ENCODE results near the gene VPS9D1.
"Not testable (repeated sequence)": the region's sequence is repeated elsewhere in the genome, so short reads cannot be mapped to it uniquely, and the experiment has no call there.

Gene VPS9D1

DNA sequence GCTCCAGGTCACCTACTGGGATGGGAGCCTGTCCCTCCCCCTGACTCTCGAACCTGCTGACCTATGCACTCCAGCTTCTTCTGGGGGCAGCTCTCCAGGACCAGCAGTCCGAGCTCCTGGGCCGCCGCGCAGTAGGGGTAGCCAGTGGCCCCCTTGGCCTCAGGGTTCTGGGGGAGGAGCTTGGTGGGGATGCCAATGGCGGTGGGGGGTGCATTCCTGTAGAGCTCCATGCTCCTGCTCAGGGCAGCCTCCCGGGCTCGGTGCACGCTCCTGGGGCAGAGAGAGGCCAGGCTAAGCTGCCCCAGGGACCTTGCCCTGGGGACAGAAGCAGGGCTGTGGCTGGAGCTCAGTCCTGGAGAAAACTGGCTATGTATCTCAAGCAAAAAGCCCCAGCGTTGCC, 11.5 kb downstream of the VPS9D1 start:
- DNase-seq = no peak

DNA sequence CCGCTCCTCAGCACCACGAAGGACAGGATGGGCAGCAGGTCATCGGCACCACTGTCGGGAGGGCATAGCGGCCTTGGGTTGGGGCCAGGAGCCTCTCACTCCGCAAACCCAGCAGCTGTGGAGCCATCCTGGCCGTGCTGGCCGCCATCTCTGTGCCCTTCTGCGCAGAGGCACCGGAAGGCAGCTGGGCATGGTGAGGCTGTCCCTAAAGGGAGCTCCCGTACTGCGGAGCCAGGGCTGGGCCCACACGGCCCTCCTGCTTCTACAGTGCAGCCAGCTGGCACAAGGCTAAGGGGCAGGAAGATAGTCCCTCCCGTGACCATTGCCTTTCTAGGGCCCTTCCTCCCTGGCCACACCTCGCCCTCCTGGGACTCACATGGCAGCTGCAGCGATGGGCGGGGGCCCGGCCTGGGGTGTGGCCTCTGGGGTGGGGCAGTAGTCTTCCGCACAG, 12.2 kb downstream of the VPS9D1 start:
- no peak for DNase-seq

DNA sequence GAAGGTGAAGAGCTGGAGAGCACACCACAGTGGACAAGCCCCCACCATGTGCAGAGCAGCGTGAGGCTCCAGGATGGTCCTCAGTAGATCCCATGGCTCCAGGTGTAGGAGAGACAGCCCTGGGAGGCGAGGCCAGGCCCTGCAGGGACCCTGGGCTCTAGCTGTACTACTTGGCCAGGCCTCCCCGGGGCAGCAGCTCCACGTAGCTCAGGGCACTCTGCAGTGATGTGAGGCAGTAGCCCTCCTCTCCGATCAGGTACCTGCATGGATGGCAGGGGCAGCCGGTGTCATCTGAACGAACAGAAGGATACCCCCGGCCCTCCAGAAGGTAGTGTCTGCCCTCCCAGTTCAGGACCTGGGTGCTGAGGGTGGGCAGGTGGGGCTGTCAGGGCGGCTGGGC, 13.0 kb downstream of the VPS9D1 start:
- no peak for DNase-seq

DNA sequence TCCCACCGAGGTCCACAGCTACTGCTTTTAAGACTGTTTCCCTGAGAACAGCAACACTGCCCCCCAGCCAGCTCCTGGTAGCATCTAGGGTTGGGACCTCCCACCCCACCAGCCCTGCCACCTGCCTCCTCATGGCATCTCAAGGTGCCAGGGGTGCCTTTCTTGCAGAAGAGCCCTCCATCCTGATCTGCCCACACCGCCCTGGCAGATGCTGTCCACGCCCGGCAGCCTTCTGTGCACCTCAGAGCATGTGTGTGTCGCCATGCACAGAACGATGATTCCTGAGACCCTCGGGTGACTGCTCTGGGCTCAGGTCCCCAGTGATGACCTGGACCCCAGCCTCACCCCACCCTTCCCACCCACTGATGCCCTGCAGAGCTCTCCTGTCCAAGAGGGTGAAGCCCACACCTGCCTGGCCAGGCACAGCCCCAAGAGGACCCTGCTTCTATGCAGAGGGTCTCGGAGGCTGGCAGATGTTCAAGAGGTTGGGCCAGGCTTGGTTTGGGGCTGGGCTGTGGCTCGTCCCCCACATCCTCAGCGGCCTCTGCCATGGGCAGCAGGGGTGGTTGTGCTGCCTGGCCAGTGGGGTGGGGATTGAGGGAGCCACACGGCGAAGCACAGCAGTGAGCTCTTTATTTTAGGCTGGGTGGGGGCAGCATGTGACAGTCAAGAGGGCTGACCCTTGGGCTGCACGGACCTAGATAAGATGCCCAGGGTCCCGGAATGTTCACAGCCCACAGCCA, 14.0 kb downstream of the VPS9D1 start:
- DNase-seq = no peak

DNA sequence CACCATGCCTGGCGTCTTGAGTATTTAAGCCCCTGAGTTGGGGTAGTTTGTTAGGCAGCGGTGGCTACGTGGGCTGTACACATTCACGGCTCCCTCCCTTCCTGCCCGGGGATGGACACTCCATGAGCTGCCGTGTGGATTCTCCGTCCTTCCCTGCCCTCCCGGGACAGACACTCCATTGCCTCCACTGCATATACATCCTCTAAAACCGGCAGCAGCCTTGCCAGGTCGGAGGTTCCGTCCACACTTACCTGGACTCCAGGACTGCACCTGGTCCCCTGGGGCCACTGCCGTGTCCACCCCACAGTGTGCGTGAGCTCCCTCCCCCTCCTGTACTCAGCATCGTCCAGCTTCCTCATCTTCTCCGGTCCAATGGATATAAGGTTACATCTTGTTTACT, 15.7 kb downstream of the VPS9D1 start:
- no peak for DNase-seq

DNA sequence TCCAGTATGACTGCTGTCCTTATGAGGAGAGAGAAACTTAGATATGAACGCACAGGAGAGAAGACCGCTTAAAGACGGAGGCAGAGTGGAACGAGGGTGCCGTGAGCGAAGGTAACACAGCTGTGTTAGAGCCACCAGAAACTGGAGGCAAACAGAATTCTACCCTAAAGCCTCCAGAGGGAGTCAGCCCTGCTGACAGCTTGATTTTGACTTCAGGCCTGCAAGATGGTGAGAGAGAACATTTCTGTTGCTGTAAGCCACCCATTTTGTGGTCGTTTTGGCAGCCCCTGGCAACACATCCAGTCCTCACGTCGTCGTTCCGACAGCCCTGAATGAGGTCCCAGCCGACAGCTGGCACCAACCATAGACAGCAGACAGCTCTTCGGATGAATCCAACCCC, 16.4 kb downstream of the VPS9D1 start:
- no peak for DNase-seq

DNA sequence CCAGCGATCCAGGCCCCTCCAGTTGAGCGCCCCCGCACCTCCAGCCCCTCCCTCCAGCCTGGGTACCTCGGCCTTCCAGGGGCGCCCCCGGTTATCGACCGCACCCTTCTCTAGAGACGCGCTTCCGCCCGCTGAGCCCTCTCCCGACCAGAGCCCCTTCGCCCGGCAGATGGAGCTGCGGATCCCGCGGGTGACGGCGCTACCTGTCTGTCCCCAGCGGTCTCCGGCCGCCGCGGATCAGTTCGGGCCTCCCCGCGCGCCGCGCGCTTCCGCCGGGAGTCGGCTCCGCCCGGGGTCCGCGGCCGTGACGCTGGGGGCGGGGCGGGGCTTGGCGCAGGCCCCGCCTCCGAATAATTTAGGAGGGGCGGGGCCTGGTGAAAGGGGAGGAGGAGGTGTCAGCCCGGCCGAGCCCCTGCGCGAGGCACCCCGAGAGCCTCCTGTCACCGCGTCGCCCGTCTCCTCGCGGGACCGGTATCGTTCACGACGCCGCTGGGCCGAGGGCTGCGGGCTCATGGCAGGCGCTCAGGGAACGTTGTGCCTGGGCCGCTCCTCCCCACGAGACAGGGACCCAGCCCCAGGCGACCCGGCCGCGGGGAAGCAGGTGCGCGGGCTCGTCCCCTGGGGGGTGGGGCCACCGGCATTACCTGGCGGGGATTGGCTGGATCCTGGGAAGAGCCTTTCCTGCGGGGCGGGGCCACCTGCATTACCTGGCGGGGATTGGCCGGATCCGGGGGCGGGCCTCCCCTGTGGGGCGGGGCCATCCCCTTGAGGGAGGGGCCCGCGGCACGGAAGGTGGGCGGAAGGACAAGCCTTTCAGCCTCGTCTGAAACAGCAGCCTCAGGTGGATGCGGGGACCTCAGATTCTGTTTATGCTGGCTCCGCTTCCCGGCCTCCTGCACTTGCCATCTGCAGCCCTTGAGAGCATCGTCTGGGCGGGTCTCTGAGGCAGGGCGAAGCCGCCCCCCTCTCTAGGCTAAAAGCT, 19.0 kb downstream of the VPS9D1 start, which contains the start of gene SPATA2L:
Gene SPATA2L, minus strand, starts transcription at position 281 of the 982 bp plus-strand sequence. CDS start 473 bp downstream, outside the sequence.
- DNase-seq = peak; percentile 87

DNA sequence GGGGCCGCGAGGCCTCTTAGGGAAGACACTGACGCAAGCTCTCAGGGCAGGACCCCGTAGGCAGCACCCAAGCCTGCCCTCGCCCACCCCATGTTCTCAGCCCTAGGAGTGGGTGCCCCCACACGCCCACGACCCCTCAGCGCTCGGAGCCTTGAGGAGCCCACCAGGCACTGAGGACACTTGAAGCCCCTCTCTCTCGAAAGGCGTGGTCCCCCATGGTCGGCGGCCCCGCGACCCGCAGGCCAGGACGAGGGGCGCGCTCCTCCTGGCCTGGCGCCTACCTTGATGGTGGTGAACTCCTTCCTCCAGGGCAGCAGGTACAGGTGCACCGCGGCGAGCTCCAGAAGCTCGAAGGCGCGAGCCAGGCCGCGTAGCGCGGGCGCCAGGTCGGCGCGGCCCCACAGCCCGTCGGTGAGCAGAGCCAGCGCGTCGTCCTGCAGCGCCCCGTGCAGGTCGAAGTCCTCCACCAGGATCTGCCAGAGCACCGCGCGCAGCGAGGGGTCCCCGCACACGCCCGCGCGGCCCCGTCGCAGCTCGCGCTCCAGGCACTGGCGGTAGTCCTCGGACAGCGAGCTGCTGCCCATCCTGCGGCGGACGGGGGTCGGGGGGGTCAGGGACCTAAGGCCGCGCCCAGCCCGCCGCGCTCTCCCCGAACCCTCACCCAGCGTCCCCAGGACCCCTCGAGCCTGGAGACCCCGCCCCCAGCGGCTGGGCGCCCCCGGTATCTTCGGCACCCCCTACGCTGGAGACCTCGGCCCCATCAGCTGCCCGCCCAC, 19.9 kb downstream of the VPS9D1 start:
- DNase-seq = no peak

DNA sequence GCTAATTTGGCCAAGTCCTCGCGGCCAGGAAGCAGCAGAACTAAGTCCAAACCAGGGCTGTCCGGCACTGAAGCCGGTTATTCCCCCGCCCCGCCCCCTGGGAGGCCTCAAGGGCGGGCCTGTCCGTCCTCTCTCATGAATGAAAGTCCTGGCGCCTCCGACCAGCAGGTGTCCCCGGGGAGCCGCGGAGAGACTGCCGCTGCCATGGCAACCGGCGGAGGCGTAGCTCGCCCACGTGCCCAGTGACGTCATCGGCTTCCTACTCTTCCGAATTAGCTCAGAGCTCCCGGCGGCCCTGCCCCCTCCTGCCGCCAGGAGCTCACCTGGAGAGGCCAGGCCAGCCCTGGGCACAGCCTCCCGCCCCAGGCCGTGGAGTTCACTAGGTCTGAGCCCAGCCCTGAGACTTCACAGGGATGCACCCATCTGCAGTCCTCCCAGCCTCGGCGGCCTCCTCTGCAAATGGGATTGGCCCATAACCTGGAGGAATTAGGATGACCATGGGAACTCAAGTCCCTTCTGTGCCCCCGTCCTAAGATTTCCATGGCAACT, 20.5 kb downstream of the VPS9D1 start:
- DNase-seq = peak; percentile 92

DNA sequence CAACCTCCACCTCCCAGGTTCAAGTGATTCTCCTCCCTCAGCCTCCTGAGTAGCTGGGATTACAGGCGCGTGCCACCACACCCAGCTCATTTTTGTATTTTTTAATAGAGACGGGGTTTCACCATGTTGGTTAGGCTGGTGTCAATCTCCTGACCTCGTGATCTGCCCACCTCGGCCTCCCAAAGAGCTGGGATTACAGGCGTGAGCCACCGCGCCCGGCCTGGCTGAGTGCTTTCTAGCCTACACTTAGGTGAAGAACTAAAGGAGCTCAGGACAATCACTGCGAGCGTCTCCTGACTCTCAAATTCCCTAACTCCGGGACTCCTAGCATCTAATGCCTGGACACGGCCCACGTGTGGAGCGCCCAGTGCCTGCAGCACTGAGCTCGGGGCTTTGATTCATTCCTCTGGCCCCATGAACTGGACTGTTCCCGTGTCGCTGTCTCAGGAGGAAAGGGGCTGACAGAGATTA, 21.0 kb downstream of the VPS9D1 start:
- not testable (repeated sequence) for DNase-seq

DNA sequence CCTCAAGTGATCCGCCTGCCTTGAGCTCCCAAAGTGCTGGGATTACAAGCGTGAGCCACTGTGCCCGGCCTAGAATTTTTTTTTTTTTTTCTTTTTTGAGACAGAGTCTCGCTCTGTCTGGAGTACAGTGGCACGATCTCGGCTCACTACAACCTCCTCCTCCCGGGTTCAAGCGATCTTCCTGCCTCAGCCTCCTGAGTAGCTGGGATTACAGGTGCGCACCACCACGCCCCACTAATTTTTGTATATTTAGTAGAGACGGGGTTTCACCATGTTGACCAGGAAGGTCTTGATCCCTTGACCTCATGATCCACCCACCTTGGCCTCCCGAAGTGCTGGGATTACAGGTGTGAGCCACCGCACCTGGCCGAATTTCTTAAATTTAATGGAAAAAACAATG, 22.0 kb downstream of the VPS9D1 start:
- not testable (repeated sequence) for DNase-seq

DNA sequence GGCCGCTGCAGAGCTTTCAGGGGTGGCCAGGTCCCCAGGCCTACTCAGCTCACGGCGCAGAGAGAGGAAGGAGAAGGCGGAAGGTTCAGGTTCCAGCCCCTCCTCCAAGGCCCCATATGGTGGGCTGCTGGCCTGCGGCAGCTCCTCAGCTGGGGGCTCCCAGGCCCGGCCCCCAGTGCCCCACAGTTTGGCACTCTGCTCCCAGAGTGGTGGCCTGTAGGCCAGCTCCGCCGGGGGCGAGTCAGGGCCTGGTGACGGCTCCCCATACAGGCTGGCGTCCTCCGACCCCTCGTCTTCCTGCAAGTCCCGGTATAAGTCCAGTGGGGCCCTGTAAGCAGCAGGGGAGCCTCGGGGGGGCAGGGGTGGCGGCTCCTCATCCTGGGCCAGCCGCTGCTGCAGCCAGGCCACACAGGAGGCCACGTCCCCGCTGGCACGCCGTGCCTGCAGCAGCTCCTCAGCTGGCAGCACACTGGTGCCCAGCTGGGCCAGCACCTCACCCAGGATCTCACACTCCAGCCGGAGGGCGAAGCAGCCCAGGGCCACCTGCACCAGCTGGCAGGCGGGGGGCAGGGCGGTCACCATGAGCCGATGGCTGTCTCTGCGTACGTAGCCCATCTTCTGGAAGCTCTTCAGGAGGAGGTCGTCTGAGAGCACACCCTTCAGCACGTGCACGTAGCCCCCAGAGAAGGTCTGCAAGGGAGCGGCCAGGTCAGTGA, 22.9 kb downstream of the VPS9D1 start:
- DNase-seq = no peak

DNA sequence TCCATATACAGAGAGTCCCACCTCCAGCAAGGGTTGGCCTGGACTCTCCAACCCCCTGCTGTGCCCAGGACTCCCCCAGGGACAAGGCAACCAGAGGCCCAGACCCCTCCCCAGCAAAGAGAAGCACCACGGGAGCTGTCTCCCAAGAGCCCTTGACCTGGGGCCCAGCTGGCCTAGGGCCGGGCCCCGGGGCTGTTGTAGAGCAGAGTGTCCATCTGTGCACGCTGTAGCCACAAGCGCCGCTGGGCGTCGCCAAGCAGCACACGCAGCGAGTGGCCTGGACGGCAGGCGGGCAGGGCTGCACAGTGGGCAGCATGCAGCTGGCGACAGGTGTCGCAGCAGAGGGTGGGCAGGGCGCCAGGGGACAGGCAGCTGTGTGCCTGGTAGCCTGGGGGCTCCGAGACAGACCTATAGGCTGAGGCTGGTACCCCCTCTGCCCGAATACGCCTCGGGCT, 23.5 kb downstream of the VPS9D1 start:
- DNase-seq = peak; percentile 66

DNA sequence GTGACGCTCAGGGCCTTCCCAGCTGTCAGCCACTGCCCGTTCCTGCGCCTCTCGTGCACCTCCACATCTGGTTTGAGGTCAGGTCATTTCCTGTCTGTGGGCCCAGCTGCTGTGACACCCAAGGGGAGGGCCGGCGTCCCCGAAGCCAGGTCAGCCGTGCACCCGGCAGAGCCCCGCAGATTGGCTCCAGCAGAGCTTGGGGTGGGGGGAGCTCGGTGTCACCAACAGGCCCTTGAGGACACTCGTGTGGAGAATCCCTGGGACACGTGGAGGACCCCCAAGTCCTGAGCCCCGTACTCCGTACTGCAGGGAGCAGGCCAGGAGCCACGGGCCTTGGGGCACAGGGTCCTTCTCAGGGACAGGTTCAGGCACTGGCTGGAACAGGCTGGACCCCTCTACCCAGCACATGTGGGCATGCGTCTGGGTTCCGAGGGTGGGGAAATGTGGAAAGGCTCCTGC, 24.0 kb downstream of the VPS9D1 start:
- DNase-seq = no peak

DNA sequence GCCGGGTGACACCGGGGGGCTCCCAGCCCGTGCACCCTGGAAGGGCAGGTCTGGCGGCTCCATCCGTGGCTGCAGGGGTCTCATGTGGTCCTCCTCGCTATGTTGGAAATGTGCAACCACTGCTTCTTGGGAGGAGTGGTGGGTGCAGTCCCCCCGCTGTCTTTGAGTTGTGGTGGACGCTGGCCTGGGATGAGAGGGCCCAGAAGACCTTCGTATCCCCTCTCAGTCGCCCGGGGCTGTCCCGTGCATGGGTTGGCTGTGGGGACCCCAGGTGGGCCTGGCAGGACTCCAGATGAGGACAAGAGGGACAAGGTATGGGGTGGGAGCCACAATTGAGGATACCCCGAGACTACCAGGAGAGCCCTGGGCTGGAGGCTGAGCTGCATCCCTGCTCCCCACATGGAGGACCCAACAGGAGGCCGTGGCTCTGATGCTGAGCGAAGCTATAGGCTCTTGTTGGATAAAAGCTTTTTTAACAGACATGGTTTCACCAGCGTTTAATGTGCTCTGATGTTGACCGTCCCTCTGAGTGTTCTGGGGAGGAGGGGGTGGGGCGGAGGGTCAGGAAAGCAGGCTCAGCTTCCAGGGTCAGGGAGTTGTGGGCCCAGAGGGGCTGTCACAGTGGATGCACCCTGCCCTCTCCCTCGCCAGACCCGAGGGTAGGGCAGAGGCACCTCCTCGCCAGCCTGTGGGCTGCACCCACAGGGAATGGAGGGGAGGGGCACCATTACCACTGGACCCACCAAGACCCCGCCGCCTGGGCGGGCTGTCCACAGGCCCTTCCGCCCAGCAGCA, 24.6 kb downstream of the VPS9D1 start:
- no peak for DNase-seq

DNA sequence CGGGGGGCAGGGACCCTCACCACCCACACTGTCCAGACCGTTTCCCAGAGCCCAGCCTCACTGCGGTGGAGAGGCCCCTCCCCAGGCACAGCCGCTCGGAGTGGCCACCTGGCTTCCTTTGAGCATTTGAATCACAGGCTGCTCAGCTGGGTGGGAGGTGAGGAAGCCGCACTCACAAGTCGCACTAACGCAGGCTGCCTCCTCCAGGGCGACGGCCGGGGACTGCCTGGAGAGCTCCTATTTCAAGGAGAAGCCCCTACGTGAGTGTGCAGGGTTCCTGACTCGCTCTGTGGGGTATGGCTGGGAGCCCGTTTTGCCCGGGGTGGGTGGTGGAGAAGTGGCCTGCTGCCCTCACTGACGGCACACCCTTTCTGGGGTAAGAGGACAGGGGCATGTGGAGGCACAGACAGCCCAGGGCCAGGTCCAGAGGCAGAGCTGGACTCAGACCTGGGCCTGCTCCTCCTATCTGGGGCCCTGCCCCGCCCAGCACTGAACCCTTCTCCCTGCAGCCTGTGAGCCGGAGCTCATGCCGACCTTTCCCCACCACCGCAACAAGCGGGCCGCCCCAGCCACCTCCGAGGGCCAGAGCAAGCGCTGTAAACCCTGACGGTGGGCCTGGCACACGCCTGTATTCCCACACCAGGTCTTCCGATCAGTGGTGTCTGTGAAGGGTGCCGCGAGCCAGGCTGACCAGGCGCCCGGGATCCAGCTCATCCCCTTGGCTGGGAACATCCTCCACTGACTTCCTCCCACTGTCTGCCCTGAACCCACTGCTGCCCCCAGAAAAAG, 25.4 kb downstream of the VPS9D1 start:
- no peak for DNase-seq

DNA sequence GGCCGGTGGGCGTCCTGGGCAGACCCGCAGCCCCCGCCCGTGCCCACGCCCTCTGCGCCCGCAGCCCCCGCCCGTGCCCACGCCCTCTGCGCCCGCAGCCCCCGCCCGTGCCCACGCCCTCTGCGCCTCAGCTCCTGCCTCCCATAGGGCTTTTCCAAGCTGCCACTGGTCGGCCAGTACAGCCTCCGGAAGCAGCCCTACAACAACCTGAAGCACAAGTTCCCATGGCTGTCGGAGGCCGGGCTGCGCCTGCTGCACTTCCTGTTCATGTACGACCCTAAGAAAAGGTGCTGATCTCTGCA, 26.0 kb downstream of the VPS9D1 start:
- not testable (repeated sequence) for DNase-seq

DNA sequence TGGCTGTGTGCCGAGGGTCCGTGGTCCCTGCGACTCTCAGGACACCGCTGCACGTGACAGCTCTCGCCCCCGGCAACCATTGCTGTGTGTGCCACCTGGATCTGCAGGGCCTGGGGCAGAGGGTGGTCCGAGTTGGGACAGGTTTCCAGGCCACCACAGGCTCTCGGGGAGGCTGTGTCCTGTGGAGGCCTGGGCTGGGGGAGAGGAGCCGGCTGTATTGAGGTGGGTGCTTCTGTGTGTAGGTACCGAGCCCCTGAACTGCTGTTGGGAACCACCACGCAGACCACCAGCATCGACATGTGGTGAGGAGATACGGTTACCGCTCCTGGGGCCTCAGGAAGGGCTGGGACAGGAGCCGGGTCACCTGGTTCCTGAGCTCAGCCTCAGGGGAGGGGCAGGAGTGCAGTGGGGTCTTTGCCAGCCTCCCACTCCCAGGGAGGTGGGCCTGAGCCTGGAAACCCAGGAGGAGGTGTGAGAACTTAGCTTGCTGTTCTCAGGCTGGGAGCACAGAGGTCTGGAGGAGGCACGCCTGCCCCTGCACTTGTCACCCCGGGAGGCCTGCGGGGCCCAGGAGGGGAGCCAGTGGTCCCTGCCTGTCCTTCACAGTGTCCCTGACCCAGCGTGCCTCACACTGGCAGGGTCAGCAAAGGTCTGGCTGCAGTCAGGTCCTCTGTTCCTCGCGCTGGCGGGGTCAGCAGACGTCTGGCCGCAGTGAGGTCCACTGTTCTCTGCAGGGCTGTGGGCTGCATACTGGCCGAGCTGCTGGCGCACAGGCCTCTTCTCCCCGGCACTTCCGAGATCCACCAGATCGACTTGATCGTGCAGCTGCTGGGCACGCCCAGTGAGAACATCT, 26.5 kb downstream of the VPS9D1 start:
- DNase-seq = no peak

DNA sequence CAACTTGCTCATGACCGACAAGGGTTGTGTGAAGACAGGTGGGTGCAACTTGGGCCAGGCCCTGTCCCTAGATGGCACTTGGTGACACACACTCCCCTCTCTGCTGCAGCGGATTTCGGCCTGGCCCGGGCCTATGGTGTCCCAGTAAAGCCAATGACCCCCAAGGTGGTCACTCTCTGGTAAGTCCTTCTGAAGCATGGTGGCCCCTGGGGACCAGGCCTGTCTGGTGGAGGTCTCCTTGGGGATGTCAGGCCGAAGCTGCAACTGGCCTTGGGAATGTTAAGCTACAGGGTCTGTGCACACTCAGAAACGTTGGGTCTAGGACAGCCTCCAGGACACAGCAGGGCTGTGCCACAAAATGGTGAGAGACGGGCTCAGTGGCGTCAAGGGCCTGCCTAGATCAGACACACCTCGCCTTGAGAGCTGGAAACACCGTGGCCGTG, 27.4 kb downstream of the VPS9D1 start:
- no peak for DNase-seq
